Measurements from ENCODE around the gene TGM1.

GRCh38 chr14:24264298-24264697 is 1.3 kb upstream of the TGM1 start:
- TF ChIP-seq CTCF (IDR thresholded peaks at IDR 0.05) (no peak), POLR2A (IDR thresholded peaks at IDR 0.05; ENCODE audit: low read length) (no peak), CHD2 (IDR thresholded peaks at IDR 0.05; ENCODE audit: low read length, partially characterized antibody) (no peak), PHF8 (IDR thresholded peaks at IDR 0.05; ENCODE audit: borderline replicate concordance, low read depth) (no peak), MAZ (IDR thresholded peaks at IDR 0.05; ENCODE audit: borderline replicate concordance, low read depth, low read length) (no peak), KDM1A (IDR thresholded peaks at IDR 0.05; ENCODE audit: low read depth) (no peak), RFX5 (IDR thresholded peaks at IDR 0.05) (no peak), SREBF2 (IDR thresholded peaks at IDR 0.05) (no peak), BHLHE40 (IDR thresholded peaks at IDR 0.05; ENCODE audit: low read depth, low read length) (no peak)
